A549 treated with AZD2906 at 1 μM for 4 hours (cell line): ENCODE results near the gene PICK1. TPM values are rescaled to one million over a fixed set of nuclear protein-coding genes. Genes with fewer than 3 reads are reported as not detected.

Source experiments
- total RNA-seq: library from RNA; stranded (reverse); fragments of 200-300 nt; extraction: Qiagen RNA extraction; gene quantifications from 5 replicates; pipeline ENCODE4 v1.2.3, GENCODE V29; 2022

Gene PICK1
- 11.8 to 14.1 TPM (median 12.4 TPM) in 5 replicates for total RNA-seq

DNA sequence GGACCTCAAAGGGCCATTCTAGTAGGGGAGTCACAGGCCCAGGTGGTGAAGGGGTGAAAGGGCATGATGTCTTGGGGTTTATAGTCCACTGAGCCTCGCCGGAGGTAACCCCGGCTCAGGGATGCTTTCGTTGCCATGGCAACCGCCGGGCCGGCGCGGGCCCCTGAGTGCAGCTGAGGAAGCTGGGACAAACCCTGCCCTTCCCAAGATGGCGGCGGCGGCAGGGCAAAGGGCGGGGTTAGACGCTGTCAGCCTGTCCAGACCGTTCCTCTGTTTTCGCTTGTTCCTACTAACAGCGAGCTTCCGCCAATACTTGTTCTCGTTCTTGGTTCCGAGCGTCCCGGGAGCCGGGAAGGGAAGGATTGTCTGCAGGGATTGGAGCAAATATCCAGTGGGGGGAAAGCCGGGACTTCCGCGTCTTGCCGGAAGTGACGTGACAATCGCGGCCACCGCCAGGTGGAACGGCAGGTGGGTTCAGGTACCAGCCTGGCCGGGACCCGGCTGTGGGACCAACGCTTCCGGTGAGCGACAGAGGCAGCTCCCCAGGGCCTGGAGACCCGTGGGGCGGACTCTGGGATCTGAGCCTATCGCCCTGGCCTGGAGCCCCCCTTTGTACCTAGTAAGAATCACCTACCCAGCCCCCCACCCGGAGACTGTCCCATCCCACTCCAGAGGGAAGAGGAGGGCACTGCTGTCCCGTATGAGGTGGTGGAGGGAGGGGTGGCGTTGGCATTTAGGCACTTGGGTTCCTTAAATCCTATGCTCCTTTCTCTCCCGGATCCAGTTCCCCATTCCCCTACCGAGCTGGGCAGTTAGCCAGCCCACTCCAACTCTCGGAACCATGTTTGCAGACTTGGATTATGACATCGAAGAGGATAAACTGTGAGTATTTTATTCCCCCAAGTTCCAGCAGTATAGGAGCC, at the start of gene PICK1:
PICK1 (plus strand) TSS at position 436 of the 923 bp plus-strand sequence; CDS start at position 842, 406 bp downstream.

GRCh38 chr22:38083931-38084631, 26.9 kb downstream of the PICK1 start, which contains the start of gene SLC16A8:
Gene SLC16A8 (minus strand): TSS chr22:38084184. CDS start chr22:38082873, 1,311 bp downstream.

DNA sequence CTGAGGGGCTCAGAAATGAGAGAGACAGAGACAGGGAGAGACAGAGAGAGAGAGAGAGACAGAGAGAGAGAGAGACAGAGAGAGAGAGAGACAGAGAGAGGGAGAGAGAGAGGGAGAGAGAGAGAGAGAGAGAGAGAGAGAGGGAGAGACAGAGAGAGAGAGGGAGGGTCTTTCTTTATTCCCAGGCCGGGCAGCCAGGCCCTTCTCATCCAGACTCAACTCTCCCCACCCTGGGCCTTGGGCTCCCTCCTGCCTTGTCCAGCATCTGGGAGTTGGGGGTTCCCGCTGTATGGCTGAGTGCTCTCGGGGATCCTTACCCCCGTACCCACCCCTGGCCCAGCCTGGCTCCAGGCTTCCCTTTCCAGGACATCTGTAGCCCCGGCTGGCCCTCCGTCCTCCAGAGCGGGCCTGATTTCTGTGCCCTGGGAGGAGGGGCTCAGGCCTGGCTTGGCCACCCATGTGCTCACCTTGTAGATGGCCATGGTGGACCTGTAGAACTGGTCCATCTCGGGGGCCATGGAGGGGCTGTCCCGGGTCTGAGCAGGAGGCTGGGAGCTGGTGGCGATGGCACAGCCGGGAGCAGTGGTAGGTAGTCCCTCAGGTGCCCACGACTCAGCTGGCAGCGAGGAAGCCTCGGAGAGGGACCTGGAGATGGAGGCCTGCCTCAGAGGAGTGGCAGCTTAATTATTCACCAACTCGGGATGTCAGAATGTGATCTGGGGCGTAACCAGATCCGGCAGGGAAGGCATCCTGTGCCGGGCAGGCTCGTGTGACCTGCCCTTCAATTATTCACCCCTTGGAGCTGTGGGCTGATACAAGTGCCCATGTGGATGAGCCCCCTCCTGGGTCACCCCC, 53.0 kb downstream of the PICK1 start, which contains the start of gene BAIAP2L2:
BAIAP2L2 (minus strand) TSS at position 677 of the 855 bp plus-strand sequence; CDS start at position 518, 159 bp downstream.

Other genes starting within 250 kb of the PICK1 start
- gene GCAT, start 249.5 kb upstream of the PICK1 start, total RNA-seq: 3.5 to 4.2 TPM (median 3.8 TPM) in 5 replicates
- gene GALR3, start 234.0 kb upstream of the PICK1 start, total RNA-seq: 0.08 TPM in 1 of 5 replicates, not detected in the others
- gene ANKRD54, start 213.1 kb upstream of the PICK1 start, total RNA-seq: 18.3 to 23.9 TPM (median 23.5 TPM) in 5 replicates
- 257 to 285 TPM (median 270 TPM) in 5 replicates for gene EIF3L, start 208.0 kb upstream of the PICK1 start, total RNA-seq
- 18.5 to 20.8 TPM (median 19.9 TPM) in 5 replicates for gene MICALL1, start 151.1 kb upstream of the PICK1 start, total RNA-seq
- gene C22orf23, start 103.8 kb upstream of the PICK1 start, total RNA-seq: 0.22 to 0.33 TPM (median 0.23 TPM) in 5 replicates
- gene POLR2F, start 103.7 kb upstream of the PICK1 start, total RNA-seq: 115 to 142 TPM (median 132 TPM) in 5 replicates
- gene SOX10, start 72.8 kb upstream of the PICK1 start, total RNA-seq: 0.08 TPM in 1 of 5 replicates, not detected in the others
- gene SLC16A8, start 26.8 kb downstream of the PICK1 start, total RNA-seq: not detected in 5 replicates
- gene BAIAP2L2, start 53.3 kb downstream of the PICK1 start, total RNA-seq: 5.1 to 8.5 TPM (median 8.0 TPM) in 5 replicates
- 2.9 to 4.9 TPM (median 4.4 TPM) in 5 replicates for gene PLA2G6, start 124.4 kb downstream of the PICK1 start, total RNA-seq
- 22.7 to 29.9 TPM (median 22.9 TPM) in 5 replicates for gene MAFF, start 144.6 kb downstream of the PICK1 start, total RNA-seq
- gene TMEM184B, start 215.6 kb downstream of the PICK1 start, total RNA-seq: 49.9 to 65.9 TPM (median 60.9 TPM) in 5 replicates